RWPE2 (cell line): ENCODE measurements around the gene PPM1M.

Experiments
- ATAC-seq: fragments of 200-7000 bp; cut with Tn5 transposase; 3 replicates; pipeline ENCODE4 v1.9.1; 2021; ENCODE audit warnings: low read depth
- DNase-seq: peaks from one replicate; pipeline ENCODE4 v3.0.0-alpha.2; 2020; ENCODE audit warnings: low spot score
- H3K27ac ChIP-seq: fragments of 450-650 bp; 2 replicates; pipeline ENCODE4 v1.5.1; 2017; ENCODE audit warnings: mild to moderate bottlenecking; ENCODE audit not compliant: poor library complexity, severe bottlenecking
- H3K27me3 ChIP-seq: fragments of 250-450 bp; sonication (Bioruptor Pico); 2 replicates; pipeline ENCODE4 v1.5.1; 2021; ENCODE audit warnings: mild to moderate bottlenecking, moderate library complexity; ENCODE audit not compliant: insufficient read depth, poor library complexity, severe bottlenecking
- H3K36me3 ChIP-seq: fragments of 250-450 bp; sonication (Bioruptor Pico); 2 replicates; pipeline ENCODE4 v1.5.1; 2020; ENCODE audit warnings: low read depth, mild to moderate bottlenecking, moderate library complexity
- H3K4me1 ChIP-seq: fragments of 250-450 bp; sonication (Bioruptor Pico); 2 replicates; pipeline ENCODE4 v1.5.1; 2021; ENCODE audit warnings: mild to moderate bottlenecking, moderate library complexity; ENCODE audit not compliant: insufficient read depth, poor library complexity, severe bottlenecking
- H3K4me3 ChIP-seq: fragments of 250-450 bp; sonication (Bioruptor Pico); 2 replicates; pipeline ENCODE4 v1.5.1; 2021; ENCODE audit warnings: mild to moderate bottlenecking, moderate library complexity; ENCODE audit not compliant: severe bottlenecking
- H3K9me3 ChIP-seq: fragments of 250-450 bp; sonication (Bioruptor Pico); 2 replicates; pipeline ENCODE4 v1.5.1; 2021; ENCODE audit warnings: mild to moderate bottlenecking, moderate library complexity; ENCODE audit not compliant: severe bottlenecking
- CTCF ChIP-seq: fragments of 450-650 bp; IDR thresholded peaks from one replicate; pipeline ENCODE4 v1.5.1; 2017; ENCODE audit warnings: mild to moderate bottlenecking, moderate library complexity; ENCODE audit not compliant: poor library complexity, severe bottlenecking

The PPM1M gene

GRCh38 chr3:52216585-52217408, 28.8 kb upstream of the PPM1M start:
- DNase-seq (peak; percentile 93), ATAC-seq (peak; percentile 94)
- Histone ChIP-seq H3K36me3 (peaks cover 27% of the 10 kb centered on the region), H3K9me3 (no peaks in the 10 kb centered on the region), H3K27ac (peak overlapping the region; percentile 93), H3K4me1 (peaks cover 18% of the 10 kb centered on the region), H3K4me3 (no peak overlapping the region), H3K27me3 (no peaks in the 10 kb centered on the region)
- TF ChIP-seq CTCF, result no peak

GRCh38 chr3:52217409-52217805, 28.2 kb upstream of the PPM1M start:
- Histone ChIP-seq H3K36me3 (peaks cover 21% of the 10 kb centered on the region), H3K27me3 (no peaks in the 10 kb centered on the region), H3K27ac (peak overlapping the region; percentile 93), H3K4me3 (no peak overlapping the region), H3K9me3 (no peaks in the 10 kb centered on the region), H3K4me1 (peaks cover 18% of the 10 kb centered on the region)
- no peak for TF ChIP-seq CTCF
- DNase-seq, result no peak
- peak; percentile 44 for ATAC-seq

GRCh38 chr3:52218026-52218425, 27.5 kb upstream of the PPM1M start:
- H3K36me3 ChIP-seq, result peaks cover 15% of the 10 kb centered on the region
- no peaks in the 10 kb centered on the region for H3K9me3 ChIP-seq
- no peaks in the 10 kb centered on the region for H3K27me3 ChIP-seq
- no peak overlapping the region for H3K4me3 ChIP-seq
- peak overlapping the region; percentile 93 for H3K27ac ChIP-seq
- TF ChIP-seq CTCF, result no peak
- DNase-seq, result no peak
- ATAC-seq, result no peak
- peaks cover 18% of the 10 kb centered on the region for H3K4me1 ChIP-seq

DNA sequence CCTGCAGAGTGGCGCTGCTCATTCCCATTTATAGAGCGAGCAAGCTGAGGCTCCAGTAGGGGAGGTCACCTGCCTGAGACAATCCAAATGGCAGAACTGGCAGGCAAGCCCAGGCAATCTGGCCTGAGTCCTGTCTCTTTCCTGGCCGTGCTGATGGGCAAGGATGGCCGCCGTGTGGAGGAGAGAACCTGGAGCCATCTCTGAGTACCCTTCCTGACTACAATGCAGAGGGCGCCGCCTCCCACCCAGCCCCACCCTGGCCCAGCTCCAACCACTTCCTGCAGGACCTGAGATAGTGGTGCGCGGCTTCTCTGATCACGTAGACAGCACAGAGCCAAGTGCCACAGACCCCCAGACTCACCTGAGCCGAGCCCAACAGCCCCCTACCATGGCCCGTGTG, 27.1 kb upstream of the PPM1M start:
- Histone ChIP-seq H3K27me3 (no peaks in the 10 kb centered on the region), H3K4me1 (peaks cover 18% of the 10 kb centered on the region), H3K9me3 (no peaks in the 10 kb centered on the region), H3K4me3 (no peak overlapping the region), H3K27ac (peak overlapping the region; percentile 93), H3K36me3 (peaks cover 11% of the 10 kb centered on the region)
- ATAC-seq (no peak), DNase-seq (no peak)
- no peak for TF ChIP-seq CTCF
